ENCODE data around the gene HAGHL.

DNA sequence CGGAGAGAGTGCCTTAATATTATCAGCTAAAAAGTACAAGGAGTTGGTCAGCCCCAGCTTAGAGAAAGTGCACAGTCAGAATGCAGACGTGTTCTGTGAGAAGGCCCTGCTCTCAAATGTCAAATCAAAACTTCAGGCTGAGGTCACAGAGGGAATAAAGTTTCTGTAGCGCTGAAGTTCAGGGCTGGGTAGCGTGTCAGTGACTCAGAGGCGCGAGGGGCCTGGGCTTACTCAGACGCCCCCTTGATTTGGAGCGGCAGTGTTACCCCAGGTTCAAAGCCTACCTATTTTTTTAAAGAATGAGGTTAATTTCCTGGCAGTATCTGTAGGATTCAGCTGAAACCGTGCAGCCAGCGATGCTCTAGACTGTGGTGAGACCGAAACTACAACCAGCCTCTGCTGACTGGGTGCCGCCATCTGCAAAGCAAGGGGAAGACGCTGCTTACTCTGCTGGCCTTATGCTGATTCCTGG, 9.1 kb downstream of the HAGHL start:
- TF ChIP-seq, protein P1, sequence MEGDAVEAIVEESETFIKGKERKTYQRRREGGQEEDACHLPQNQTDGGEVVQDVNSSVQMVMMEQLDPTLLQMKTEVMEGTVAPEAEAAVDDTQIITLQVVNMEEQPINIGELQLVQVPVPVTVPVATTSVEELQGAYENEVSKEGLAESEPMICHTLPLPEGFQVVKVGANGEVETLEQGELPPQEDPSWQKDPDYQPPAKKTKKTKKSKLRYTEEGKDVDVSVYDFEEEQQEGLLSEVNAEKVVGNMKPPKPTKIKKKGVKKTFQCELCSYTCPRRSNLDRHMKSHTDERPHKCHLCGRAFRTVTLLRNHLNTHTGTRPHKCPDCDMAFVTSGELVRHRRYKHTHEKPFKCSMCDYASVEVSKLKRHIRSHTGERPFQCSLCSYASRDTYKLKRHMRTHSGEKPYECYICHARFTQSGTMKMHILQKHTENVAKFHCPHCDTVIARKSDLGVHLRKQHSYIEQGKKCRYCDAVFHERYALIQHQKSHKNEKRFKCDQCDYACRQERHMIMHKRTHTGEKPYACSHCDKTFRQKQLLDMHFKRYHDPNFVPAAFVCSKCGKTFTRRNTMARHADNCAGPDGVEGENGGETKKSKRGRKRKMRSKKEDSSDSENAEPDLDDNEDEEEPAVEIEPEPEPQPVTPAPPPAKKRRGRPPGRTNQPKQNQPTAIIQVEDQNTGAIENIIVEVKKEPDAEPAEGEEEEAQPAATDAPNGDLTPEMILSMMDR (IDR thresholded peaks at IDR 0.05; ENCODE audit: low read depth, low read length, missing input control) = no peak
- TF ChIP-seq GABPA (IDR thresholded peaks at IDR 0.05 in 1 of 2, conservative IDR thresholded peaks at IDR 0.05 in 1 of 2) (no peak), EGR1 (IDR thresholded peaks at IDR 0.05; ENCODE audit: low read depth in 2 of 2) (no peak), RAD21 (IDR thresholded peaks at IDR 0.05) (no peak), FOXA1 (IDR thresholded peaks at IDR 0.05) (no peak), JUND (IDR thresholded peaks at IDR 0.05) (no peak)
- TF ChIP-seq, protein P2, sequence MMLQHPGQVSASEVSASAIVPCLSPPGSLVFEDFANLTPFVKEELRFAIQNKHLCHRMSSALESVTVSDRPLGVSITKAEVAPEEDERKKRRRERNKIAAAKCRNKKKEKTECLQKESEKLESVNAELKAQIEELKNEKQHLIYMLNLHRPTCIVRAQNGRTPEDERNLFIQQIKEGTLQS (IDR thresholded peaks at IDR 0.05) = no peak

Measured in liver (tissue), 3 donors.